KOPT-K1 (cell line): ENCODE data around the gene DLEC1.

Experiments
- H3K27ac ChIP-seq: fragments of 200-600 bp; sonication (generic); 2 replicates; pipeline ENCODE4 v1.5.1; 2016; ENCODE audit warnings: antibody characterized with exemption, mild to moderate bottlenecking, low read depth, low read length; ENCODE audit not compliant: poor library complexity, severe bottlenecking
- H3K36me3 ChIP-seq: fragments of 200-600 bp; sonication (generic); 2 replicates; pipeline ENCODE4 v1.5.1; 2017; ENCODE audit warnings: antibody characterized with exemption, mild to moderate bottlenecking, low read length, moderate library complexity; ENCODE audit not compliant: insufficient read depth
- H3K9me3 ChIP-seq: fragments of 200-600 bp; sonication (generic); 2 replicates; pipeline ENCODE4 v1.5.1; 2017; ENCODE audit warnings: antibody characterized with exemption, low read length, mild to moderate bottlenecking; ENCODE audit not compliant: insufficient read depth, poor library complexity, severe bottlenecking

DLEC1 gene

DNA sequence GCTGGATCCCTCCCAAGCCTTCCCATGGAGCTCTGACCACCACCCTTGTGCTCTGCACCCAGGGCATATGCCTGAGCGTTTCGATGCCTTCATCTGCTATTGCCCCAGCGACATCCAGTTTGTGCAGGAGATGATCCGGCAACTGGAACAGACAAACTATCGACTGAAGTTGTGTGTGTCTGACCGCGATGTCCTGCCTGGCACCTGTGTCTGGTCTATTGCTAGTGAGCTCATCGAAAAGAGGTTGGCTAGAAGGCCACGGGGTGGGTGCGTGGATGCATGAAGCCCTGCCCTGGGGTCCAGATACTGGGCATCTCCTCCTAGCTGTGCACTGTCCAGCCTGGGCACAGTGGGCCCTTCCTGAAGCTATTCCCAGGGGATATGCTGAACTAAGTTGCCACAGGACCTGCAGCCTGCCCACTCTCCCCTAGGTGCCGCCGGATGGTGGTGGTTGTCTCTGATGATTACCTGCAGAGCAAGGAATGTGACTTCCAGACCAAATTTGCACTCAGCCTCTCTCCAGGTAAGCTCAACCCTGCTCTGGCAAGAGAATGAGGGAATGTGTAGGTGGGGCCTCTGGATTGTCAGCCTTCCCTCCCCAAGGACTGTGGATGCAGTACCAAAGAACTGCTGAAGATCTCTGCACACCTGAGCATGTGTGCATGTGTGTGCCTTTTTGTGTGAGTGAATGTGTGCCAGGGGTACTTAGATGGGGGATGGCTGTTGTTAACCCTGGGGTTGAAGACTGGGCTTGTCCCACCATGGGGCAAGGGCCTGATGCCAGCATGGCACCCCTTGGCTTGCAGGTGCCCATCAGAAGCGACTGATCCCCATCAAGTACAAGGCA lies 101.5 kb downstream of the DLEC1 start:
- Histone ChIP-seq H3K27ac (no peak overlapping the region), H3K9me3 (peaks cover 3% of the 10 kb centered on the region), H3K36me3 (peaks cover 32% of the 10 kb centered on the region)

DNA sequence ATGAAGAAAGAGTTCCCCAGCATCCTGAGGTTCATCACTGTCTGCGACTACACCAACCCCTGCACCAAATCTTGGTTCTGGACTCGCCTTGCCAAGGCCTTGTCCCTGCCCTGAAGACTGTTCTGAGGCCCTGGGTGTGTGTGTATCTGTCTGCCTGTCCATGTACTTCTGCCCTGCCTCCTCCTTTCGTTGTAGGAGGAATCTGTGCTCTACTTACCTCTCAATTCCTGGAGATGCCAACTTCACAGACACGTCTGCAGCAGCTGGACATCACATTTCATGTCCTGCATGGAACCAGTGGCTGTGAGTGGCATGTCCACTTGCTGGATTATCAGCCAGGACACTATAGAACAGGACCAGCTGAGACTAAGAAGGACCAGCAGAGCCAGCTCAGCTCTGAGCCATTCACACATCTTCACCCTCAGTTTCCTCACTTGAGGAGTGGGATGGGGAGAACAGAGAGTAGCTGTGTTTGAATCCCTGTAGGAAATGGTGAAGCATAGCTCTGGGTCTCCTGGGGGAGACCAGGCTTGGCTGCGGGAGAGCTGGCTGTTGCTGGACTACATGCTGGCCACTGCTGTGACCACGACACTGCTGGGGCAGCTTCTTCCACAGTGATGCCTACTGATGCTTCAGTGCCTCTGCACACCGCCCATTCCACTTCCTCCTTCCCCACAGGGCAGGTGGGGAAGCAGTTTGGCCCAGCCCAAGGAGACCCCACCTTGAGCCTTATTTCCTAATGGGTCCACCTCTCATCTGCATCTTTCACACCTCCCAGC lies 102.4 kb downstream of the DLEC1 start:
- Histone ChIP-seq H3K9me3 (peaks cover 11% of the 10 kb centered on the region), H3K27ac (no peak overlapping the region), H3K36me3 (peaks cover 32% of the 10 kb centered on the region)

DNA sequence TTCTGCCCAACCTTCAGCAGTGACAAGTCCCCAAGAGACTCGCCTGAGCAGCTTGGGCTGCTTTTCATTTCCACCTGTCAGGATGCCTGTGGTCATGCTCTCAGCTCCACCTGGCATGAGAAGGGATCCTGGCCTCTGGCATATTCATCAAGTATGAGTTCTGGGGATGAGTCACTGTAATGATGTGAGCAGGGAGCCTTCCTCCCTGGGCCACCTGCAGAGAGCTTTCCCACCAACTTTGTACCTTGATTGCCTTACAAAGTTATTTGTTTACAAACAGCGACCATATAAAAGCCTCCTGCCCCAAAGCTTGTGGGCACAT lies 102.9 kb downstream of the DLEC1 start:
- Histone ChIP-seq H3K27ac (no peak overlapping the region), H3K9me3 (peaks cover 16% of the 10 kb centered on the region), H3K36me3 (peaks cover 32% of the 10 kb centered on the region)

DNA sequence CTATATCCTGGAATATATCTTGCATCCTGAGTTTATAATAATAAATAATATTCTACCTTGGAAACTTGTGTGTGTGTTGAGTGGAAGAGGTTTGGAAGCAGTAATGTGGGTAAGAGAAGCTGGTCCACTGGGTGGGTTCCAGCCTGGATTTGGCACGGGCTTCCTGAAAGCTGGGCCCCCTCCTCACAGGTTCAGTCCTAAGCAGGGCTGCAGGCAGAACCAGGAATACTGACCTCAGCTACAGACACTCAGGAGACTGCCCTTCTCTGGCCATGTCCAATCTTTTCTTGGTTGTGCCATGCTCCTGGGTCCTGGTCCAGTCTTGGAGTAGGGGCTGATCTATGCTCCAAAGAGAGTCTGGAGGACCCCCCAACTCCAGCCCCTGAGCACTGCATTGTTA lies 104.0 kb downstream of the DLEC1 start:
- Histone ChIP-seq H3K36me3 (peaks cover 32% of the 10 kb centered on the region), H3K27ac (no peak overlapping the region), H3K9me3 (peaks cover 20% of the 10 kb centered on the region)

DNA sequence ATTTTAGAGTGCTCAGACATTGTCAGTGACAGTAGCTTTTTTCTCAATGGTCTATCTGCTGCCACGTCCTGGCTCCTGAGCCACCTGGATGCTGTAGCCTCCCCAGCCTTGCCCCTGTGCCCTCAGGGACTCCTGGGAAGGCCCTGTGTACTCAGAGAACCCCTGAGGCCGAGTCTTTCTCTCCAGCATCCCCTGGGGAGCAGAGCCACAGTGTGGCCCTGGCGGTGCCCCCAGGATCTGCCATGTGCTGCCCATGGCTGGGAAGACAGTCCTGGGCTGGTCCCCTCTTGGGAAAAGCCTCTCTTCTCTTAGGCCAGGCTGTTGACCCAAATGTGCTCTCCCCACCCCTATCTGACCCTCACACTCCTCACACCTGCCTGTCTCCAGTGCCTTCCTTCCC lies 104.5 kb downstream of the DLEC1 start:
- no peak overlapping the region for H3K27ac ChIP-seq
- peaks cover 20% of the 10 kb centered on the region for H3K9me3 ChIP-seq
- H3K36me3 ChIP-seq, result peaks cover 32% of the 10 kb centered on the region

DNA sequence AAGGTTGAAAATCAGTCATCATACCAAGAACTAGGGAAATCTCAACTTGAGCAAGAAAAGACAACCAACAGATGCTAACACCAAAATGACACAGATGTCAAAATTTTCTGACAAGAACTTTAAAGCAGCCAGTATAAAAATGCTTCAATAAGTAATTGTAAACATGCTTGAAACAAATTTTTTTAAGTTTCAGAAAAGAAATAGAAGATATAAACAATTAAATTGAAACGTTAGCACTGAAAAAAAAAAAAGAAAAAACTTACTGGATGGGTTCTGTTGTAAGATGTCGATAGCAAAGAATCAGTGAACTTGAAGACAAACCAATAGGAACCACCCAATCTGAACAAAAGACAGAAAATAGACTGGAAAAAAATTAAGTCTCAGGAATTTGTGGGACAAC lies 107.5 kb downstream of the DLEC1 start:
- Histone ChIP-seq H3K9me3 (peaks cover 20% of the 10 kb centered on the region), H3K27ac (no peak overlapping the region), H3K36me3 (peaks cover 13% of the 10 kb centered on the region)

DNA sequence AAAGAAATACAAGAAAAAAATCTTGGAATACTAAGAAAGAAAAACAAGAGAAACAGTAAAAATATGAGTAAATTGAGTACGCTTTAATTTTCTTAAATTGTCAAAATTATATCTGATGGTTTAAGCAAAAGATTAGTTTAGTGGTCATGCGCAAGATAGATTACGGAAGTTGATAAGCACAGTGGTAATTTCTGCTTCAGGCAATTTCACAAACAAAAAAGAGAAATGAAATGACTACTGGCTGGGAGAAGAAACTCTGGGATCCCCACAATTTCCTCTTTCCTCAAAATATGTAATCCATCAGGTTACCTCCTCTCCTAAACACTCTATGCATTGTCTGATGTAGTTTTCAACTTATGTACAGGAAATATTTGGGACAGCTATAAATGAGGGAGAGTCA lies 108.4 kb downstream of the DLEC1 start:
- Histone ChIP-seq H3K36me3 (peaks cover 4% of the 10 kb centered on the region), H3K9me3 (peaks cover 20% of the 10 kb centered on the region), H3K27ac (no peak overlapping the region)

DNA sequence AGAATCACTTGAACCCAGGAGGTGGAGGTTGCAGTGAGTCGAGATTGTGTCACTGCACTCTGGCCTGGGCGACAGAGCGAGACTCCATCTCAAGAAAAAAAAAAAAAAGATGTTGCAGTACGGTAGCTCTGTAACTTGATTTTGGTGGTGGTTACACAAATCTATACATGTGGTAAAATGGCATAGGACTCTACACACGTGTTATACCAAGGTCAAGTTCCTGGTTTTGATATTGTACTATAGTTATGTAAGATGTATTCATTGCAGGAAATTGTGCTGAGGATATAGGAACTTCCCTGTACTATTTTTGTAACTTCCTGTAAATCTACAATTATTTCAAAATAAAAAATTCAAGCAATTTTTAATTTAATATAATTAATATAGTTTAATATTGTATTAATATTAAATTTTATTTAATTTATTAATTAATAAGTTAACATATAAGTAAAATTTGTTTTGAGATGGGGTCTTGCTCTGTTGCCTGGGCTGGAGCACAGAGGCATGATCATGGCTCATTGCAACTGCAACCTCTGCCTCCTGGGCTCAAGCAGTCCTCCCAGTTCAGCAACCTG lies 109.4 kb downstream of the DLEC1 start:
- Histone ChIP-seq H3K27ac (no peak overlapping the region), H3K36me3 (no peaks in the 10 kb centered on the region), H3K9me3 (peaks cover 20% of the 10 kb centered on the region)

DNA sequence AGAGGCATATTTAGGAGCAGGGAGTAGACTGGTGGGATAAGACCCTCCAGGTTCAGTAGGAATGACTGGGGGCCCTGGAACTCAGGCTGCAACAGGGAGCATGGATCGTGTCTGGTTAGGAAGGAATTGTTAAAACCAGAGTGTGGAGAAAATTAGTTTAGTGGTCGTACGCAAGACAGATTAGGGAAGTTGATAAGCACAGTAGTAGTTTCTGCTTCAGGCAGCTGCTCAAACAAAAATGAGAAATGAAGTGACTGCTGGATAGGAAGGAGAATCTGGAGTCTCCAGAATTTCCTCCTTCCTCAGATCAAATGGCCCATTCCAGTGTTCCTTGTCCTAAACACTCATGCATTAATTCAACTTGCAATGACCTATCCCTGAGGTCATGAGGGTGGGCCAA lies 110.7 kb downstream of the DLEC1 start:
- no peak overlapping the region for H3K27ac ChIP-seq
- H3K9me3 ChIP-seq, result peaks cover 20% of the 10 kb centered on the region
- H3K36me3 ChIP-seq, result no peaks in the 10 kb centered on the region

DNA sequence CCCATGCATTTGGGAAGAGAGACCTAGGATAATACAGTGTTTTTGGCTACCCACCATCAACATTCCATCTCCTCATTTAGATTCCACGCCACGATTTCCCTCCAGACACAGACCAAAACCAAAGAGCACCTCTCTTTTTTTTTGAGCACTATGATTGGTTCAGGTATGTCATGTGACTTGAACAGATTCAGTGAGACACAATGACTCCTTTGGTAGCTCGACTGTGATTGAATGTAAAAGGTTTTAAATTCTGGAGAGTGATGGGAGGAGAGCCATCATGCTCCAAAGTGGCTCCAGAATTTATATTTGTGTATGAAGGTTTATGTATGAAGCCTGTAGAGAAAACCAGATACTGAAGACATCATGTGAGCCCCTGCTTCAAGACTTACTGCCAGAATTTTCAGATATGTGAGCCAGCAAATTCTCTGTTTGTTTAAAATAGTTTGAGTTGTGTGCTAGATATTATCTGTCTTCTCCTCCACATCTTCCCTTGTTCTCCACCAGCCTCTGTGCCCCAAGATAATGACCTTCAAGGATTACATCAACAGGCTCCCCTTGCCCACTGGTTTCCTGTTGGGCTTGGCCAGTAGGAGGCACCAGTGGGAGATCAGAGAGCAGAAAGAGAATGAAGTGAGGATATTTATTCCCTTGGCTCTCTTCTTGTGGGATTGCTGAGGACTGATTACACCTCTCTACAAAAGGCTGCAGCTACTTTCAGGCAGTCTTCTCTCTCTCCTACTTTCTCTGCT lies 111.9 kb downstream of the DLEC1 start:
- no peaks in the 10 kb centered on the region for H3K36me3 ChIP-seq
- H3K9me3 ChIP-seq, result peaks cover 13% of the 10 kb centered on the region
- H3K27ac ChIP-seq, result no peak overlapping the region

DNA sequence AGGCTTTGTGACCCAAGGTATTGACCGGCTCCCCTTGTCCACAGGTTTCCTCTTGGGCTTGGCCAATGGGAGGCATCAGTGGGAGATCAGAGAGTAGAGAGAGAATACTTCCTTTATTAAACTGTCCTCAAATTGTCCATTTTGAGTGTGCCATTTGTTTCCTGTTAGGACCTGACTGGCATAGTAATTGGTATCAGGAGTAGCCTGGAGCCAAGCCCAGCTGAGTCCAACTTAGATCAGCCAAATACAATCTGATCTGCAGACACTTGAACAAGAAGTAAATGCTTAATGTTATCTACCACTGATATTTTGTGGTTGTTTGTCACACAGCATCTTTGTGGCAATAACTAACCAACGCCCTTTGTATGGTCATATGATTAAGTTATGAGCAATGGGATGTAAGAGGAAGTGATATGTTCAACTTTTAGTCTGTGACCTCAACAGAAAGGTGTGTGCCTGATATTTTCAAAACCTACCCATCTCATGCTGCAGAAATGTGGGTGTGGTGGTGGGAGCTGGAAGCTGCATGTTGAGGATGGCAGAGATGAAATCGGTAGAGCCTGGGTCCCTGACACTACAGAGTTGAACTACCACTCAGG lies 112.8 kb downstream of the DLEC1 start:
- H3K9me3 ChIP-seq, result peaks cover 5% of the 10 kb centered on the region
- no peak overlapping the region for H3K27ac ChIP-seq
- no peaks in the 10 kb centered on the region for H3K36me3 ChIP-seq

DNA sequence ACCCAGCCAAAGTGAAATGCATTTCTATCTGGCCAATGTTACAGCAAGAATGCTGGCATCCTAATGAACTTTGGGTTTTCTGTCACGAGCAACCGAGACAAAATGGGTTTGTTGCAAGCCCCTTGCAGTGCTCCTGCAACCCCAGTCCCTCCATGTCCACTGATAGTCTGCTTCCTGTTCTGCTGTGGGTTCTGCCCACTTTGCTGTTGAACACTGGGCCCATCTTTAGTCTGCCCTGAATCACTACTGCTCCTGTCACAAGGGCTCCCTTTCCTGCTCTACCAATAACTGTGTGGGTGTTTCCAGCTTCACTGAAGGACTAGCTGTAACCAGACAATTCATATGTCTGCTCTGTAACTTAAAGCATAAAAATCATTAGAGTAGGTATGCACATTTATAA lies 113.6 kb downstream of the DLEC1 start:
- no peaks in the 10 kb centered on the region for H3K9me3 ChIP-seq
- no peak overlapping the region for H3K27ac ChIP-seq
- no peaks in the 10 kb centered on the region for H3K36me3 ChIP-seq

DNA sequence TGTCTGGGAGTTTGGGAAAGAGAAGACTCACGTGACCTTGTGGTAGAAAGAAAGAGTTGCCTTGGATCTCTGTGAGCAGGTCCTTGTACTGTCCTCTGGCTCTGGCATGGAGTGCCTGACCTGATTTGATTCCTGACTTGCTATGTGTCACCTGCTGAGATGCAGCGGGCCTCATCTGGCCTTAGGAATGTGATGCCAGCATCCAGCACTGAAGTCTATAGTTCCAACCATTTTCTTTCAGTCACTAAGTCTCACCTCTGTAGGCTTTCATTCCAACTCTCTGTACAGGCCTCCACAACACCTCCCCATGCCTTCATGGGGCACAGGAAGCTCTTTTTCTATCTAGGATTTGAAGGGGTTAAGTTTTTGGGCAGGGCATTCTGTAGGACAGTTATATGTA lies 114.2 kb downstream of the DLEC1 start:
- Histone ChIP-seq H3K36me3 (no peaks in the 10 kb centered on the region), H3K9me3 (no peaks in the 10 kb centered on the region), H3K27ac (no peak overlapping the region)

DNA sequence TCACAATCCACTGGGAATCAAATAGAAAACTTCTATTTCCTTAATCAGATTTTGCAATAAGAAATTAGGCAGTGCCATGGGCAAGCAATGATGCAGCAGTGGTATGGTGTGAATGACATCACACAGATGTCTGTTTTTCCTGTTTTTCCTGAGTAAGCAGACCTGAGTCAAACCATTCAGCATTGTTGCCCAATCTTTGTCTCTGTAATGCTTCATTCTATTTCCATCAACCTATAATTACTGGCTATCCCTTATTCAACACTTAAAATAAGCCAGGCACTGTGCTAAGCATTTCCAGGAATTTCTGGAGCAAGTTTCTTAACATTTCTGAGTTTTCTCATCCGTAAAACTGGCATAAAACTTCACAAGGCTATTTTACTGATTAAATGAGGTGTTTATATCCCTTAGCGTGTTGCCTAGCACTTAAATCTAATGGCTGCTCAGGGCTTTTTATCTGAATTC lies 115.1 kb downstream of the DLEC1 start:
- no peaks in the 10 kb centered on the region for H3K36me3 ChIP-seq
- H3K27ac ChIP-seq, result no peak overlapping the region
- H3K9me3 ChIP-seq, result no peaks in the 10 kb centered on the region
